ENCODE data around the gene KRIT1.

DNA sequence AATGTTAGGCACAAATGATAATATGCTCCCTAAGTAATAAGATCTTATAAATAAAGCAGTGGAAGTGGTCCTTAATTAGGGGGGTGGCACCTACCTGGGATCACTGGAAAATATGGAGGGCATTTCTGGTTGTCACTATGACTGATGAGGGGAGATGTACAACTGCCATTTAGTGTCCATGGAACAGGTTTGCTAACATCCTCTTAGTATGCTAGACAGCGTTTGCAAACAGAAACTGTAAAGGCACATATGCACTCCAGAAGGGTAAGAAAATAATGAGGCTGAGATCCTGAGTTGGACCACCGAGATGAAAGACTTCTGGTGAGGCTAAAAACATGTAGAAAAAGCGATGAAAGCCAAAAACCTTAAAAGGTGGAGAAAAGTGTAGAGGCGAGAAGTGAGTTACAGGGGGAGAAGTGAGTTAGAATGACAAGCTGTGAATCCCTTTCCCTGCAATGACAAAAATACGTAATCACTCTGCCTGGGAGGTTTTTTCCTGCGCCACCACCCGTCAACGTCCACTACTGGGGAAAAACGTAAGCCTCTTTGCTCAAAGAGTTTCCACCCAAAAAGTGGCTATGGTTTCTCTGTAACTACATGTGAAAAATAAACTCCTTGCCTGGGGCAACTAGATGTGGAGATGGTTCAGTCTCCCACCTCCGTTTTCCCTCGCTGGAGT, 767 bp downstream of the KRIT1 start:
- TF ChIP-seq CTCF (IDR thresholded peaks at IDR 0.05) = no peak
- no peak for TF ChIP-seq POLR2A (IDR thresholded peaks at IDR 0.05)
